HG02870 (cell line): ENCODE data around the gene PTPRN2.
"Not testable (repeated sequence)": the region's sequence is repeated elsewhere in the genome, so short reads cannot be mapped to it uniquely, and the experiment has no call there.

Experiments used
- ATAC-seq: cut with Tn5 transposase; IDR thresholded peaks from one replicate; pipeline ENCODE4 v1.9.1; 2021; ENCODE audit warnings: mild to moderate bottlenecking, moderate library complexity; ENCODE audit not compliant: unreplicated experiment

The PTPRN2 gene

DNA sequence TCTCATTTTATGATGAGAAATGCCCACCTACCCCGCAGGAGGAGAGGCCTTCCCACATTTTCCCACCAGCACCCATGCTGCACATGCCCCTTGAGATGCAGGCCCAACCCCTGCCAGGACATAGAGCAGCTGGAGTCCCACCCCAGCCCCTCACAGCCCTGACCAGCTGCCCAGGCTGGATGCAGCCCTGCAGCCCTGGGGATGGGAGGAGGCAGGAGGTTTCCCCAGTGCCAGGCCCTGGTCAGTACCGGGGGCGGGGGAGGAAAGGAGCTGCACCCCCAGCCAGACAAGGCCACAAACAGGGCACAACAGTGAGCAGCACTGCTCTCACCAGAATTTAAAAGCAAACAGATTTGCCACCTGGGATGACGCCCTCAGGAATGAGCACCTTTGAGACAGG is 196.1 kb downstream of the PTPRN2 start:
- no peak for ATAC-seq

DNA sequence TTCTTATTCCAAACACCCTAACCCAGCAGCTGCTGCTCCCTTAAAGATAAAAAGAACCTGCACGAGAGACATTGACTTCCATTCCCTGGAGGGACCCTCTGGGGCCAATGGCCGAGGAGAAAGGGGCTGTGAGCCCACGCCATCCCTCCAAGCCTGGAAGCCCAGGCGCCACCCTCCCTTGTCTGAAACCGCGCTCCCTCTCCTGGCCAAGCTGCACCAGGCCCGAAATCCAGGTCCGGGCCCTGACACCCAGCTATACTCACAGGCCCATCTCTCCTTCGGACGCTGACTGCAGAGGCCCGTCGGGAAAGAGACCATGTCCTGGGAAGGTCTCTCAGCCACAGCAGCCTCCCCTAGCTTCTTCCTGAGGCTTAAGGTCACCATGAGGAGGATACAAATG is 196.5 kb downstream of the PTPRN2 start:
- ATAC-seq, result no peak

DNA sequence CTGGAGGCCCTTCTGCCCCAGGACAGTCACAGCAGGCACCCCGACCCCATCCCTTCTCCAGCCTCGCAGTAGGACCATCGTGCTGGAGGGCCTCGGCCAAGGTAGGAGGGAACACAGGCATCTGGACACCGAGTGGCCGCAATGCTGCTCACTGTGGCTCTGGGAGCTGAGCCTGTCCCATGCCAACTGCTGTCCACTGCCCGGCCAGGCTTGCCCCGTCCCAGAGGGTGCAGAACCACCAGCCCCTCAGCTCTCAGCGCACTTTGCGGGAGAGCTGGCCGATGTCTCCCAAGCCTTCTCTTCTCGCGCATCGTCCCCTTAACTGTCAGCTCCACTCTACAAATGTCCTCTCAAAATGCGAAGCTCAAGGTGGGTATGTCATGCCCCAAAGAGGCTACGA is 197.2 kb downstream of the PTPRN2 start:
- ATAC-seq, result no peak

DNA sequence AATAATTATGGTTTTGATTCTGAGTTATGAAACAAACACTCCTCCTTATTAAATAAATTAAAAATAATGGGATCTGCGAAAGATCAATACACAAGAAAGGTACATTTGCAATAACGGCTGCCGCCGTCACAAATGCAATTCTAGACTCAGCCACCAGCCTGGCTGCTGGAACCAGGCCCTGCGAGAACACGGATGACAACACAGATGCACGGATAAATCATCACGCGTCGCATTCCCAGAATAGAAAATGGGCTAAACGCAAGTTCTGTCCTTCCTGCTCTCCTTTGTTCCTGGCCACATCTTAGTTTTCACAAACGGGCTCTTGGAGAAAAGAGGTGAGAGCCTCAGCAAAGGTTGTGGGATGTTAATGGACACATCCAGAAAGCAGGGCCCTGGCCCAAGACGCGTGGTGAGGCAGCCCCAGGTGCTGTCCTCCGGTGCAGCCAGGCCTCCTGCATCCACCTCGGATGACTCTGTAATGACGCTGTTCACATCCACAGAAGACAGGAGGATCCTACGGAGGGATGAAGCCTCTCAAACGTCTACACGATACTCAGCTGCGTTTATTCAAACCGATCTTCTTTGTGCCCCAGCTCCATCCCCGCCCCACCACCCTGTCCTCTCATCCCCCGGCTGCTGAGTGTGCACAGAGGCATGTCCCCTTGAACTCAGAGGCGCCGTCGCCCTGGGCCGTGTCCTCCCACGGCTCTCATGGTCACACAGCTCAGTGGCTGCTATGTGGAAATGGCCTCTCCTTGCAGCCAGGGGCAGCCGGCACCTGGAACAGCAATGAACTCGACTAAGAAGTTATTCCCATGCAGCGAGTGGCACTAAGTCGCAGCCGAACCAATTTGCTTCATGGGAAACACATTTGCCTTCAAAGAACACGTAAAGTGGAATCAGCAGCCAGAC is 197.9 kb downstream of the PTPRN2 start:
- no peak for ATAC-seq

DNA sequence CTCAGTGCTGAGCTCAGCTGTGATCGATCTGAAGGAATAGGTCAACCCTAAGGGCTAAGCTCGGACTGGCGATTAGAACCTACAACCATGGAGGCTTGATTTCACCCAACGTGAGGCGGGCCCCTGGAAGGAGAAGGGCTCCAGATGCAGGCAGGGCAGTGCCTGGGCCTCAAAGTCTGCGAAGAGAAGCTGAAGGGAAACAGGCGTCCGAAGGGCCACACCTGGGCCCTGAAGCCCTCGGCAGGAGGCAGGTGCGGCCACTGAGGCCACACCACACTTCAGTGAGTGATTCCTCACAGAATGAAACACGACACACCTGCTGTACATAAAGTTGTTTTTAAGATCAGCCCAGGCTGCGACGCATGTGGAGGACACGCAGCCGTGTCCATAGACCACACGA is 198.7 kb downstream of the PTPRN2 start:
- no peak for ATAC-seq

DNA sequence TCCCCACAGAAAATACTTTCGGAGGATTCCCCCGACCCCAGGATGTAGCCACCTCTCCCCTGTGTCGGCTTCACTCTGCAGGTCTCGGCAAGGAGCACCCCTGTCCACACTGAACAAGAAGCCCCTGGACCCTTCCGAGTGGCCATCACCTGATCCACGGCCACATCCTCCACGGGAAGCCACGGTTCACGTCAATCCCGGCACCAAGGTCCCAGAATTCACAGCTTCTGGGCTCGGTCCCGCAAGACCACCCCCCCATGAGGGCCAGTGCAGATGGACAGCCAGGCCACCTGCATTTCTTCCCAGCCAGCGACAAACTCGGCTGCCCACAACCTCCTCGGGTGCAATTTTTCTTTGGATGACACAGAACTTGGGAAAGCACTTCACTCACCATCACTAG is 199.6 kb downstream of the PTPRN2 start:
- no peak for ATAC-seq

DNA sequence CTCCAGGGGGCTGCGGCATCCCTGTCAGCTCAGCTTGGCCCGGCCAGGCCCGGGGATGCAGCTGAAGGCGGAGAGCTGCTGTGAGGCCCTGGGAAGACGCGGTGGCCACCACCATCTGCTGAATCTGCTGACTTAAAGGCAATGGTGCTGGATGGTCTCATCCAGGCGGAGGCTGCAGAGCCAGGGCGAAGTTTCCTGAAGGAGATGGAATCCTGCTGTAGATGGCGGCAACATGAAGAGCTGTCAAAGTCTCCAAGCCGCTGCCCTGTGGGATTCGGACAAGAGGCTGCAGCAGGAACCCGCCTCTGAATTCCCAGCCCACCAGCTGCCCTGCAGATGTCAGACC is 200.1 kb downstream of the PTPRN2 start:
- ATAC-seq, result no peak

DNA sequence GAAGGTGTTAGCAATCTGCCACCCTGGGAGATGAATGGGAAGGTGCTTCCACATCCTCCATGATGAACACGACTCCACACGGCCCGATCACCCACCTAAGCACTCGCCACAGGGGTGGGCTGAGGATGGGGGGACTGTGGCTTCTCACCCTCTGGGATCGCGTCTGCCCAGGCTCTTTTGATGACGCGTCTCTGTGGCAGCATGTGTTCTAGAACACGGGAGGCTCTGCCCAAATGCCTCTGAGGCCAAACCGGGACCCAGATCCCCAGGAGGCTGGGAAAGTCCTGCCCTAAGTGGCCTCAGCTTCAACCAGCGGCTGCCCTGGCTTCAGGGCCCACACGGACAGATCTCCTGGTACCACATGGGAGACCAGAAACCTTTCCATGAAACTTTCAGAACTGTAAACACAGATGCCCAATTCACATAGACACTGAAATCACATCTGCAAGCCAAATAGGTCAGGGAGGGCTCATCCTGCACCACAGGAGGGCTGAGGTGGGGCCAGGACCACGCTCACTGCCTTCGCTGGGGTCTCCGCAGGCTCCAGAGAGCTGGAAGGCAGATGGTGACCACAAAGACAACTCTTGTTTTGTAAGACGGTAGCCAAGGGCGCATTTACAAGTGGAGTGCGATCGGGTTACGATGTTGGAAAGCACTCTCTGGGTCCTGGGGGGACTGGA is 200.6 kb downstream of the PTPRN2 start:
- ATAC-seq, result no peak

DNA sequence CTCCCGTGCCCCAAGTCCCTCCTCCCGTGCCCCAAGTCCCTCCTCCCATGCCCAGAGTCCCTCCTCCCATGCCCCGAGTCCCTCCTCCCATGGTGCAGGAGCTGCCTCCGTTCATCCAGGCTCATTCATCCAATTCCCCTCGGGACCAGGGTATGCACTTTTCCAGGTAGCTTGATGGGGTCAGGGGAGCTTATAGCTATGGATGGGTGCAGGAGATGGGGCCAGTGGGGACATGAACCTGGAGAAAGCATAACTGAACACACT is 201.3 kb downstream of the PTPRN2 start:
- ATAC-seq, result no peak

DNA sequence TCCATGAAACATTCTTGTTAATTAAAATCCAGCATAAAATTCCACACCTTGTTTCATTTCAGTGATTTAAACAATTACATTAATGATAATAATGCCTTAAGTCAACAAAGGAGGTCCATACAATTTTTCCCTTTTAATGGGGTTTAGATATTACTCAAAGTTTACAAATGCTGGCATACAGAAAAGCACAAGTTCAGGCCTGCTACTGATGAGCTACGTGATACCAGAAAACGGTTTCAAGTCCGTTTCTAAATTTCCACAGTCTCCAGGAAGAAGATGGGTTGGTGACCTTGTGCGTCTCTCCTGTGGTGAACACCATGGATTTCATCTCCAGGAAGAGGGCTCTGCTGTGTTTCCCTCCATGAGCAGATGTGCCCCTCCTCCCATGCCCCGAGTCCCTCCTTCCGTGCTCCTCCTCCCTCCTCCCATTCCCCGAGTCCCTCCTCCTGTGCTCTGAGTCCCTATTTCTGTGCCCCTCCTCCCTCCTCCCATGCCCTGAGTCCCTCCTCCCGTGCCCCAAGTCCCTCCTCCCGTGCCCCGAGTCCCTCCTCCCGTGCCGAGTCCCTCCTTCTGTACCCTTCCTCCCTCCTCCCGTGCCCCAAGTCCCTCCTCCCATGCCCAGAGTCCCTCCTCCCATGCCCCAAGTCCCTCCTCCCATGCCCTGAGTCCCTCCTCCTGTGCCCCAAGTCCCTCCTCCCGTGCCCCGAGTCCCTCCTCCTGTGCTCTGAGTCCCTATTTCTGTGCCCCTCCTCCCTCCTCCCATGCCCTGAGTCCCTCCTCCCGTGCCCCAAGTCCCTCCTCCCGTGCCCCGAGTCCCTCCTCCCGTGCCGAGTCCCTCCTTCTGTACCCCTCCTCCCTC is 201.9 kb downstream of the PTPRN2 start:
- not testable (repeated sequence) for ATAC-seq

DNA sequence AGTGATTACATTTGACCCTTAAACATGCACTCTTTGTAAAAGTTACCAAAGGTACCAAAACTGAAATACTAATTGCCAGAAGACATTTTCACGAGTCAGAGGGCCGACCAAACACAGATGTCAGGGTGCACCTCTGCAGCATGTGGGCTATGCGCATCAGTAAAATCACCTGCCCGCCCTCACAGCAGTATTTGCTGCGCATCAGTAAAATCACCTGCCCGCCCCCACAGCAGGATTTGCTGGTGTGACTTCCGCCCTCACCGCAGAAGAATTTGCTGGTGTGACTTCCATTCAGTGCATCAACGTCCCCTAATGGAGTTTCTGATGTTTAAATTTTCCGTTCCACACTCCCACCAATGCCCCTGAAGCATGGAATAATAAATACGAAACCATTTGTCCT is 202.9 kb downstream of the PTPRN2 start:
- no peak for ATAC-seq

DNA sequence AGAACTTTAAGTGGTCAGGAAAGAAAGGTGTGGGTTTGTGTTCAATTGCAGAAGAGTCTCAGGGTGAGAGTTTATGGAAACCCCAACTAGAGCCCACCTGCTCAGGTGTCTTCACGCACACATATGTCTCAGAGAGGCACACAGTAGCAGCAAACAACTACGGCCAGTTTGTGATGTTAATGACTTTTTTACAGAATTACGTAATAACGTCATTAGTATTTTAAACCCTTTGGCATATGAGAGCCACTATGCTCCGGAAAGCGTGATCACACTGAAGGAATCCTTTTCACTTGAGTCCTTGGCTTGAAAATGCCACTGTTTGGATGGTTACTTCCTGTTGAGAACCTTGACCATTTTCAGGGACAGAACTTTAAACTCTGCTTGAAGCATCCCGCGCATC is 204.0 kb downstream of the PTPRN2 start:
- ATAC-seq, result no peak

DNA sequence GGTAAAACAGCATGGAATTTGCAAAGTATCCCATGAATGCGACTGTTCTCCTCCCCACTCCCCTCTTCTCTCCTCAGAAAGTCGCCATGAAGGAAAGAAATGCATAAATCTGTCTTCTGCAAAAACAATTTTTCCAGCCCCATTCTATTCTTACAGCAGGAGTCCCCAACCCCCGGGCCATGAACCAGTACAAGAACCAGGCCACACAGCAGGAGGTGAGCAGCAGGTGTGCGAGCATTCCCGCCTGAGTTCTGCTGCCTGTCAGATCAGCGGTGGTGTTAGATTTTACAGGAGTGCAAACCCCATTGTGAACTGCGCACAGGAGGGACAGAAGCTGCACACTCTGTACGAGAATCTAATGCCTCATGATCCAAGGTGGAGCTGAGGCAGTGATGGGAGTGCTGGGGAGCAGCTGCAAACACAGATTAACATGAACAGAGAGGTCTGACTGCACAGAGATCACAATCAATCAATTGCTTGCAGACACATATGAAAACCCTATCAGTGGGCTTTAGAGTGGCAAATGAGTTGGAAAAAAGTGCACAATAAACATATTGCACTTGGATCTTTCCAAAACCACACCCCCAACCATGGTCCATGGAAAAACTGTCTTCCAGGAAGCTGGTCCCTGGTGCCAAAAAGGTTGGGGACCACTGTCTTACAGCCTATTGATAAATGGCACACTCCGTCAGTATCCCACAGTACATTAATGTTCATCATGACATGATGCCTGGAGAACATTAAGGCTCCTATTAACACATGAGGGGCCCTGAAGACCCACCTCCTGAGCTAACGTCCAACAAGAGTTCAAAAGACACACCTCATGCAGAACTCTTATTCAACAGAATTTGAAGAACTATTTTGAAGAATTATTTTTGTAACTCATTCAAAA is 205.0 kb downstream of the PTPRN2 start:
- ATAC-seq, result no peak

DNA sequence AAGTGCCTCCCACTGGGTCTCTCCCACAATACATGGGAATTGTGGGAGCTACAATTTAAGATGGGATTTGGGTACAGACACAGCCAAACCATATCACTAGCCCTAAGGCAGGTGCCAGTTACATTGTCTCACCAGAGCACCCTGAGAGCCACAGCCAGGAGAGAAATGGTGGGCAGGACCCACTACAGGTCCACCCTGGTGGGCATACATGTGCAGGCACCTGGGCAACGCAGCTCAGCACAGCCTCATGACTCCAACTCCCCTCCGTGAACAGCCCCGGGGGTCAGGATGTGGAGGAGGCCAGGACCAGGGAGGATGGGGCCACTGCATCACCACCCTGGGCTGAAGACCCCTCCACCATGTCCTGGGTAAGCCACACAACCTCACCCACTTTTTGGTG is 205.7 kb downstream of the PTPRN2 start:
- no peak for ATAC-seq

DNA sequence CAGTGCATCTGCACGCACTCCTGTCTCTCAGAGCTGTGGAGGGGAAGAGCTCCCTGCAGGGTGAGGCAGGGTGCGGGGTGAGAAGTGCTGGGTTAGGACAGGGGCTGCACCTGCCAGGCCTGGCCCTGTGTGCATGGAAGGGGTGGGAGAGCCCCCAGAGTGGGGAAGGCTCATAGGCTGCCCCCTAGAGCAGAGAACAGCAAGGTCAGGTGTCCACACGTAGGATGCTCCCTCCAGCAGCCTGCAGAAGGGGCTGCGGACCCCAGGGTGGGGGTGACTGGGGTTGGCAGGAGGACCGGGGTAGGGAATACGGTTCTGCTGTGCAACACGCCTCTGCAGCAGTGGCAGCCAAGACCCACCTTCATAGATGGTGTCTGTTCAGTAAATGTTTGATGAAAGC is 208.6 kb downstream of the PTPRN2 start:
- ATAC-seq, result no peak

DNA sequence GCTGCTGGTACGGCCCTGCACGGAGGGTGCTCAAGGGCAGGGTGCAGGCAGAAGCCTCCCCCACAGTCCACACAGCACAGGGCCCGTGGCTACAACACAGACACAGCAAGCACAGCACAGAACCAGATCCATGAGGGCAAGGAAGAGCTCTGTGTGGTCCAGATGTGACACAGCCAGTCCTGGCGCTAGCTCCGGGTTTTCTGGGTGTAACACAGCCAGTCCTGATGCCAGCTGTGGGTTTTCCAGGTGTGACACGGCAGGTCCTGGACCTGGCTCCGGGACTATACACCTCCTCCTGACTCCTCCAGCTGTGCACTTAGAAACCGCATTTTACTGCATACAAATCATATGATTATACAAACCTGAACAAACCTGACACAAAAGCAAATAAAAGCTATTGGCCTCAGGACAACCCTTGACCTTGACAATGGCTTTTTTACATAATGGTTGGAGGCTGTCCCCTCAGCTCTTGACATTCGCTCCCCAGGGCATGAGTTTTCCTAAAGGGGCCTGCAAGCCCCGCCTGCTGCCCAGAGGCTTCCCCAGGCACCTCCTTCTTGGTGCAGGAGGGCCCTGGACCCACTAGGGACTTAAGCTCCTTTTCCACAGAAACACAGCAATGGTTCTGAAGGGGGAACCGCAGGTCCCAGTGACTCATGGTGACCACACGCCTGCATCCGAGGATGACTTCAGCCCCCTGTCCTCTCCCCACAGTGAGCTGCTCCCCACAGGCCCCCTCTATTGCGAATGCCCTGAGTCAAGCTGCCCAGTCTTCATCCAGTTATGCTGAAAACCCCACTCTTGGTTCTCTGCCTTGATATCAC is 209.6 kb downstream of the PTPRN2 start:
- ATAC-seq, result no peak

DNA sequence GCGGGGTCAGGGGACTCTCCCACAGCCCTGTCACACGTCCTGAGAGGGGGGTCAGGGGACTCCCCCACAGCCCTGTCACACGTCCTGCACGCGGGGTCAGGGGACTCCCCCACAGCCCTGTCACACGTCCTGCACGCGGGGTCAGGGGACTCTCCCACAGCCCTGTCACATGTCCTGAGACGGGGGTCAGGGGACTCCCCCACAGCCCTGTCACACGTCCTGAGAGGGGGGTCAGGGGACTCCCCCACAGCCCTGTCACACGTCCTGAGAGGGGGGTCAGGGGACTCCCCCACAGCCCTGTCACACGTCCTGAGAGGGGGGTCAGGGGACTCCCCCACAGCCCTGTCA is 210.8 kb downstream of the PTPRN2 start:
- not testable (repeated sequence) for ATAC-seq

DNA sequence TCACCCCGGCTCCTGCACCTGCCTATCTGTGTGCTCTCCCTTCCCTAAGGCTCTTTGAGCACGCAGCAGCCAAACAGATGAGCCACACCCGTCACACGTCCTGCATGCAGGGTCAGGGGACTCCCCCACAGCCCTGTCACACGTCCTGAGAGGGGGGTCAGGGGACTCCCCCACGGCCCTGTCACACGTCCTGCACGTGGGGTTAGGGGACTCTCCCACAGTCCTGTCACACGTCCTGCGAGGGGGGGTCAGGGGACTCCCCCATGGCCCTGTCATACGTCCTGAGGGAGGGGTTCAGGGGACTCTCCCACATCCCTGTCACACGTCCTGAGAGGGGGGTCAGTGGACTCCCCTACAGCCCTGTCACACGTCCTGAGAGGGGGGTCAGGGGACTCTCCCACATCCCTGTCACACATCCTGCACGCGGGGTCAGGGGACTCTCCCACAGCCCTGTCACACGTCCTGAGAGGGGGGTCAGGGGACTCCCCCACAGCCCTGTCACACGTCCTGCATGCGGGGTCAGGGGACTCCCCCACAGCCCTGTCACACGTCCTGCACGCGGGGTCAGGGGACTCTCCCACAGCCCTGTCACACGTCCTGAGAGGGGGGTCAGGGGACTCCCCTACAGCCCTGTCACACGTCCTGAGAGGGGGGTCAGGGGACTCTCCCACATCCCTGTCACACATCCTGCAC is 211.3 kb downstream of the PTPRN2 start:
- not testable (repeated sequence) for ATAC-seq

DNA sequence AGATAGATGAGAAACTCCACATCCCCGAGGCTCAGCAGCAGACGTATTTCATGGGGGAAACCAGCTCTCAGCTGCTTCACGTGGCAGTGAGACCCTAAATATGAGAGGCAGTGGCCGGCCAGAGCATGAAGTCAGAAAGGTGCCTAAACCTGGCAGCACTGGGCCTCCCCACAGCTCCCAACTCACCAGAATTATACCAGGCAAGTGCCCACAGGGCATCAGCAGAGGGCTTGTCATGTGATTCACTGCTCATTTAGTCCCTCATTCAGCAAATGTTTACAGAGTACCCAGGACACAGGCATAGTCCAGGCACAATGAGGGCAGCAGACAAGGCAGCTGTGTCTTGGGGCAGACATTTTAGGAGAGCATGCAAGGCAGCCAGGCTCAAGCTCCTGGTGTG is 212.6 kb downstream of the PTPRN2 start:
- ATAC-seq, result no peak
